NCI-H2196 (cell line): ENCODE results near the gene MEGF10.

Source experiments
- DNase-seq: peaks from one replicate; lab custom pipeline; 2025; ENCODE audit not compliant: unreplicated experiment; lab: John Stamatoyannopoulos, UW

MEGF10 gene

DNA sequence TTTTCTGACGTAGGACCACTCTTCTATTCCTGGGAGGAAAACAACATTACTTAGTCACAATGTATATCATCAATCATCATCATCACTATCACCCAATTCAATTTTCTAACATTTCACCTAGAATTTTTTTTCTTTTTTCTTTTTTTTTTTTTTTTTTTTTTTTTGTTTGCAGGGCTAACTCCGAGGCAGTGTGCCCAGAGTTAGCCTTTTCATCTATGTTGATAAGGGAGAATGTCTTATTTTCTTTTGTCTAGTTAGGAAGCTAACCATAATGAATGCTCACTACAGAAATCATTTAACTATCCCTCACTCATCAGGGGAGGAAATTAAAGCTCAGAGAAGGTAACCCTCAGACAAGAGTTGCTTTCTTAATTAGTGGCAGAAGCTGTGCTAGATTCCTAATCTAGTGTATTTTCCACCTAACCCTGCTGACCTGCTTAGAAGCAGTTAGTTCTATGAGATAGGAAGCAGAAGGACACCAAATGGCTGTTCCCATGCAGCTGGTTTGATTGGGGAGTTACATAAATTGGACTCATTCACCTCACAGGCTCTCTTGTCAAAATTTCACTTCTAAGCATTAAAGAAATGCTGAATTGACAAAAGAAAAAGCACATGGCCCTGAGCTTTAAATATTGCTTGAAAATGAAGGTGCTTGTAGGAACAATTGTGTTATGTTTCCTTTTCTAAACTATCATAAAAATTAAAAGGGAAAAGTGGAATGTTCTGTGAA is 218.2 kb downstream of the MEGF10 start:
- DNase-seq = no peak
